ENCODE results near the gene CYREN.
A peak's percentile ranks its signal among the peaks of the same experiment; 100 is the strongest.
"Not testable (repeated sequence)": the region's sequence is repeated elsewhere in the genome, so short reads cannot be mapped to it uniquely, and the experiment has no call there.

The CYREN gene

DNA sequence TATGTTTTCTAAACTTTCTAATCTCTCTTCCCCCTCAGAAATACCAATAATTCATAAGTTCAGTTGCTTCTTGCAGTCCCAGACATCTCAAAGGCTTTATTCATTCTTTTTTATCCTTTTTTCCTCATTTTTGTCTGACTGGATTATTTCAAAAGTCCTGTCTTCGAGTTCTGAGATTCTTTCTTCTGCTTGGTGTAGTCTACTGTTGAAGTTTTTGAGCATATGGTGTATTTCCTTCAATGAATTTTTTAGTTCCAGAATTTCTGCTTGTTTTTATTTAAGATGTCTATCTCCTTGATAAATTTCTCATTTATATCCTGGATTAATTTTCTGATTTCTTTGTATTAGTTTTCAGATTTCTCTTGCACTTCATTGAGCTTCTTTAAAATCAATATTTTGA is 14.2 kb downstream of the CYREN start:
- DNase-seq: no peak

DNA sequence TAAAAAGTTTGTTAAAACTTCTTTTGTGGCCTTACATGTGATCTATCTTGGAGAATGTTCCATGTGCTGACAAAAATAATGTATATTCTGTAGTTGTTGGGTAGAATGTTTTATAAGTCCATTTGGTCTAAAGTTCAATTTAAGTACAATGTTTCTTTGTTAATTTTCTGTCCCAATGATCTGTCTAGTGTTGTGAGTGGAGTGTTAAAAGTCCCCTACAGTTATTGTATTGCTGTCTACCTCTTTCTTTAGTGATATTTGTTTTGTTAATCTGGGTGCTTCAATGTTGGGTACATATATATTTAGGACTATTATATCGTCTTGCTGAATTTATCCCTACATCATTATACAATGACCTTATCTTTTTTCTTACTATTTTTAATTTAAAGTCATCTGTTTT is 15.8 kb downstream of the CYREN start:
- DNase-seq: no peak

DNA sequence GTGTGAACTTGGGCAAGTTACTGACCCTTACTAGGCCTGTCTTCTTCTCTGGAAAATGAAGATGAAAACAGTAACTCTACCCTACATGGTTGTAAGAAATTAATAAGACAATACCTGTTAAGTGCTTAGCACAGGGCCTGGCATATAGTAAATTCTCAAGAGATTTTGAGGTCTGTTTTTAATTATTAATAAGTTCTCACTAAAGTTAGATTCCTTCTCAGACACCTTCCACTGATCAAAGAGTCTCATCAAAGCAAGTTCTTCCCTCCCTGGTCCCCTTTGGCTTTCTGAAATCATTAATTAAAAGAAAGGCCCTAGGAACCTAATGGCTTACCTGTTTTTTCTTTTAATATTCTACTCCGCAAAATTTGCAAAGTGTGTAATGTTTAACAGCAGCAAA is 18.1 kb downstream of the CYREN start:
- no peak for DNase-seq

DNA sequence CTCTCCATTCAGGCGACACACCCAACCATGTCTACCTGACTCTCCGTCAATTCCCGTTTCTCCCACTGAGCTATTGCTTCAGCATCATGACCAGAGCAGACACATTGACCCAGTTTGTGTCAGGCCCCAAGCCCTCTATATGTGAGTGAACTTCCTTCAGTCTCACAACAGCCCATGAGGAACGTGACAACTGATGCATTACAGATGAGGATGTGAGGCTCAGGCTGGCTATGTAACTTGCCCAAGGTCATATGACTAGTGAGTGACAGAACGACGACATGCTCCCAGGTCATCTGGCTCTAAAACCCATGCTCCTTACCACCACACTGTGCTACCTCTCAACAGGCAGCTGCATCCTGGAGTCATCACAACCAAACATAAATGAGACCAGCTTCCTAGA is 19.0 kb downstream of the CYREN start:
- DNase-seq: no peak

DNA sequence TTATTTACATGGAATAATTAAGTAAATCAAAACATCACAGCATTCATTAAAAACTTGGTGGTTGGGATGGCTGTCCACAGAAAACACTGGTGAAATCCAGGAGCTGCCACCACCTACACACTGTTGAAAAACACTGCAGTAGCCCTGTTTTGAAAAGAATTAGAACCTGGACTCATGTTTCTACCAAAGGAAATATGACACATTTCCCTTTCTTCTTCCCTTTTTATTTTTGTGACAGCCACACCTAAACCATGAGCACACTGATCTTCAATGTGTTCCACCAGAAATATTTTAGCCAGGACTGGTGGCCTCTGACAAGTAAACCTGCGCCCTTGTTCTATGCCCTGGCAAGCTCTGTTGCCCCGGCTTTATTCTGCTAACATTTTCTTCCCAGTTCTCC is 19.4 kb downstream of the CYREN start:
- no peak for DNase-seq

DNA sequence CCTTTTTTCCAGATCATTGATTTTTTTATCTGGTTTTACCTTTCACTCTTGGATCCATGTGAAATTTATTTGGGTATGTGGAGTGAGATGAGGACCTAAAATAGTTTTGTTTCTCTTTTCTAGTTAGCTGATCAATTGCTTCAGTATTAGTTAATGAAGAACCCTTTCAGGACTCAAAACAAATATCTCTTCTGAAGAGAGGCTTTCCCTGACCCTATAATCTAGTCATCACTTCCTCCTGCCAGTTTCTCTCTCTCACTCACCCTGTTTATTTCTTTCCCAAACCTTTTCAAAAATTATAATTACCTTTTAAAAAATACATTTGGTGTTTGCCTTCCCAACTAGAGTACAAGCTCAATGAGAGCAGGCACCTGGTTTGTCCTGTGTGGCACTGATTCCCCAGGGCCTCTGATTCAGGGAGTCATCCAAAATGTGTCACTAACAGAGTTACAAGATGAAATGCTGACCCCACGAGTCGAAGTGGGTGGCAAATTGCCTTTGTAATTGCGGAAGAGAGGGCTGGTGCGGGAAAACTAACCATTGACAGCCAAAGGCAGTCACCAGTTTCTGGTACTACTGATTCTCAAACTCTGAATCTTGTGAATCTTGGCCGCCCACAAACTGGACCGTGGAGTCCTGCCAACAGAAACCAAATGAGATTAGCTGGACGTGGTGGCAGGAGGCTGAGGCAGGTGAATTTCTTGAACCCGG is 20.3 kb downstream of the CYREN start:
- no peak for DNase-seq

DNA sequence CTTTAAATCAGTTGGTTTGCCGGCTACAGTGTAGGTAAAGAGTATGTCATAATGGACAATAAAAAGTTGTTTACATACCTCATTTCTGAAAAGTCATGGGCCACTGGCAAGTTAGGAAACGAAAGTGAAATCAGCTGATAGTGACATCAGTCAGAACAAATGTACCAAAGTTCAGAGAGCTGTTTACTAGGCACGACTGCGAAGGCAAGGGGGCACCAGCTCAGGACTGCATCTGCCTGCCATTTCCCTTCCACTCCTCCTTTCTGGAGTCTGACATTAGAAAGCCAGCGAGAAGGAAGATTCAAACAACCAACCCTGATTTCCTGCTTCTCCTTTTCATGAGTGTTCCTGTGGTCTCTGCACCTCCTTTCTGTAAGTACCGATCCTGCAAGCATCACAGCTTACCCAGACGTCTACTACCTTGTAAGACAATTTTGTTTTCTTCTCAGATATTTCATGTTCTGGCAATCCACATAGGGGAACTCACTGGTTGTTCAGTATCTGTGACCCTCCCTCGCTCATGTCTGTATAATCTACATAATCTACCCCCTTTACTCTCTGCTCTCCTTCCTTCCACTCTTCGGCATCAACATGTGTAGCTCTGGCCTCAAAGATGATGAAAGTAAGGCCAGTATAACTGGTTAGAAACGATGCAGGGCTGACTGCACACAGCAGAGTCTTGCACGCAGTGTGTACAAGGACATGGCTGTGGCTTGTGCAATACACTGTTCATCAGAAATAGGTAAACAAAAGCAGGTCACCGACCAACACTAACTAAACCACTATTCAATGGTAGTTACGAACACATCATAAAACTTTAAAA is 22.4 kb downstream of the CYREN start, which contains the start of gene TMEM140:
Gene TMEM140, plus strand, starts transcription at position 174 of the 823 bp plus-strand sequence. CDS start 16,370 bp downstream, outside the sequence.
- DNase-seq: peak in 1 of 2 experiments; percentile 61

DNA sequence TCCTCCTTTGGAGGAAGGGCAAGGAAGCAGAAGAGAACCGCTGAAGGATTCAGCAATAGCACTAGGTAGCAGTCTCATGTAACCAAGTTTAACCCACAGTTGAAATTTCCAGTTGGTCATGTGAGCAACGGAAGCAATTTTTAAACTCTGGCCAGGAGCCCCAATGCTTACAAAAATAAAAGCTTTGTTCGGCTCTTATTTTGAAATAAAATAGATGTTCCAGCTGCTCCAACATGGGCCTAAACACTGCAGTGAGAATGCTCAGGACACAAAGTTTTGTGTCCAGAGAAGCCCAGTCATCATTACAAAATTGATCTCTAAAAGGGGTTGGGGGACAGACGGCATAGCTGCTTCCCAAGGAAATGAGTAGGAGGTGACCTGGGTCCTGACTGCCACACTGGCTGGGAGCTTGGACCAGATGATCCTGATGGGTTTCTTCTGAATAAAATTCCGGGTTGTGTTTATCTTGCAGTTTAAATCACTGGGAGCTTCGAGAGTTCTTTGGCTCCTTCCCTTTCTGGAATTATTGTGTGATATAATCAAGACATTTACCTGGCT is 23.1 kb downstream of the CYREN start:
- peak in 1 of 2 experiments; percentile 26 for DNase-seq

DNA sequence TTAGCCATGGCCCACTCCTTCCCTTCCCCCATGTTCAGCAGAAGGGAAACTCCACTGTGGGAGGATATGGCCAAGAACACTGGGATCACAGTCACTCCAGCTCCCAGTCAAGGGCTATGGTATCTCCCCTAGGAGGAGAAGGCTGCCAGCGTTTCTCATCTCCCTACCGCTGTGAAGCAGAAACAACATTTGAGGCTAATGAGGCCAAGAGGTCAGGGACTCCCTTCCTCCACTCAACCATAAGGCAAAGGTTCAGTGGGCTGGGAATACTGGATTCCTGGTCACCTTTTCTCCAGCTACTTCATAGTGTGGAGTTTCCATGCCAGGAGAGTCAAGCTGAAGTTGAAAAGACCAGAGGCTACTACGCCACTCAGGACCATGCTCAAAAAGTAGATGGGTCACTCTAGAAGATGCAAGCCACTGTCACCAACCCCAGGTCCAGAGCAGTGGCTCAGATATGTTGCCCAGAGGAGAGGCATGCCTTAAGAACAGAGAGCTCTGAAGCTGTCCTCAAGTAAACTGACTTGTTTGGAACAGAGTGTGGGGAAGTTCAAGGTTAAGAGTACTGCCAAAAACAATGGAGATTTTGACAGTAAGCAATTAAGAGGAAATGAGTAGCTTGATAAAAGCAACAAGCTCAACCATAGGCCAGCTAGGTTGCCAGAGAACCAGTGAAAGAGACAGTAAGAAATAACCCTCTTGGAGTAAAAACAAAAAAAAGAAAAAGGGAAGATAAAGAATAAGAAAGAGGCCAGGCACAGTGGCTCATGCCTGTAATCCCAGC is 26.4 kb downstream of the CYREN start:
- DNase-seq: no peak

DNA sequence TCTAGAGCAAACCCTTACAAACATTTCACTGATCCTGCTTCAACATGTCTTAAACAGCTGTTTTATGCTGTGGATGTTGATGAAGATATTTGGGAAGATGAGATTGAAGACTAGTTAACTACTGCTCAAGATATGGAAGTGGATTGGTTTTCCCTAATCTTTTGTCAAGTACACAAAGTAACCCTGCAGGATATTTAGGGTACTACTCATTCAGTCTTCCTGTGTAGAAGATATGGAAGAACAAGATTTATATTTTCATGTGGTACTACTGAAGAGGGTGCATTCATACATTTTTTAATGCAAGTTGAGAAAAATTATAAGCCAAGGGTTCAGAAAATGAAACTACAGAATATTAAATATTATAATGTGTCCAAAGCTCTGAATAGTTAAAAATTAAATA is 40.9 kb downstream of the CYREN start:
- no peak for DNase-seq

DNA sequence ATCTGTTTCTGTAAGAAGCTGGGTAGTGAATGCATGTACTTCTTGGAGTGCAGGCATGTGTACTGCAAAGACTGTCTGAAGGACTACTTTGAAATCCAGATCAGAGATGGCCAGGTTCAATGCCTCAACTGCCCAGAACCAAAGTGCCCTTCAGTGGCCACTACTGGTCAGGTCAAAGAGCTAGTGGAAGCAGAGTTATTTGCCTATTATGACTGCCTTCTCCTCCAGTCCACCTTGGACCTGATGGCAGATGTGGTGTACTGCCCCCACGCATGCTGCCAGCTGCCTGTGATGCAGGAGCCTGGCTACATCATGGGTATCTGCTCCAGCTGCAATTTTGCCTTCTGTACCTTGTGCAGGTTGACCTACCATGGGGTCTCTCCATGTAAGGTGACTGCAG is 41.6 kb downstream of the CYREN start:
- no peak for DNase-seq

DNA sequence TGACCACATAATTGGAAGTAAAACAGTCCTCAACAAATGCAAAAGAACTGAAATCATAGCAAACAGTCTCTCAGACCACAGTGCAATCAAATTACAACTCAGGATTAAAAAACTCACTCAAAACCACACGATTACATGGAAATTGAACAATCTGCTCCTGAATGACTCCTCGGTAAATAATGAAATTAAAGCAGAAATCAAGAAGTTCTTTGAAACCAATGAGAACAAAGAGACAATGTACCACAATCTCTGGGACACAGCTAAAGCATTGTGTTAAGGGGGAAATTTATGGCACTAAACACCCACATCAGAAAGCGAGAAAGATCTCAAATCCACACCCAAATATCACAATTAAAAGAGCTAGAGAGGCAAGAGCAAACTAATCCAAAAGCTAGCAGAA is 45.9 kb downstream of the CYREN start:
- DNase-seq: not testable (repeated sequence)

DNA sequence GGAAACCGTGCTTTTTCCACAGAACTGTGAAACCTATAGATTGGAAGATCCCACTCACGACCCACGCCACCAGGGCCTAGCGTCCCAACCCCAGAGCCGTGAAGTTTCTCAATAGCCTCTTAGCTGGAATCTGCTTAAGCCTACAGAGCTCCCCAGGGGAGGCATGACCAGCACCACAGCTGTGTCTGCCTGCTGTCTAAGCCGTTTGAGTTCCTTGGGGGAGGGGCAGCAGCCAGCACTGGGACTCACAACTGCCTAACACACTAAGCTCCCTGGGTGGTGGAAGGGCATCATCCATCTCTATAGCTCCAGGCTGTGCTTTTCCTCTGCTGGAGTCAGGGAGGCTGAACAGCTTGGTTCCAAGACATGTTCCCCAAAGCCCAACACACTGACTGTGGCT is 48.6 kb downstream of the CYREN start:
- no peak for DNase-seq

DNA sequence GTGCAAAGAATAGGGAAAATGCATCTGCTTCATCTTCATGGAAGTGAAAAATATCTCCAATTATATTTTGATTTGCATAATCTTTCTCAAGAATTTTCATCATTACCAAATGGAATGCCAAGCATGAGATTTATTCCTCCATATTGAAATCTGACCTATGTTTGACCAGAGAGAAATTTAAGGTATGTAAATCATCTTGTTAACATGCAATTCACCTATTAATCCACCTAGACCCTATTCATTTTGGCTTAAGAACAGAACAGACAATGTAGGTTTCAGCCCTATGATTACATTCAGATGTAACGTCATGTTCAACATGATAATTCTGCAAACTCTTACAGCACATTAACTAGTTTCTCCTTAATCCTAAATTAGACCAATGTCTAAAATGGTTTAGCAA is 53.4 kb downstream of the CYREN start:
- no peak for DNase-seq

All from SW 1271 (cell line).